Stimulated activated naive B cell treated with anti-CD40 and anti-IgM and Interleukin-4, amounts not matched to agents 10 μg/mL and 1 μg/mL and 100 μg/mL, for 72 hours (primary cell): ENCODE results near the gene CCT3.

Experiments
- ATAC-seq, 2 donors: fragments of 150-1000 bp; cut with Tn5 transposase; replicated peaks; 2 replicates each; pipeline ENCODE4 v1.10.0; 2021; ENCODE audit warnings: moderate library complexity in 1 of 2
- DNase-seq: peaks from one replicate; pipeline ENCODE4 v3.0.0; 2021
- H3K27ac Mint-ChIP-seq: one replicate; pipeline ENCODE4 v1.8.0; 2022; ENCODE audit warnings: mild to moderate bottlenecking, mixed read lengths
- H3K27me3 Mint-ChIP-seq, 2 donors: one replicate each; pipeline ENCODE4 v1.8.0; 2022; ENCODE audit warnings: mixed read lengths in 2 of 2
- H3K36me3 Mint-ChIP-seq, 2 donors: one replicate each; pipeline ENCODE4 v1.8.0; 2022; ENCODE audit warnings: mixed read lengths in 2 of 2, mild to moderate bottlenecking in 1 of 2
- H3K4me1 Mint-ChIP-seq, 2 donors: one replicate each; pipeline ENCODE4 v1.8.0; 2022; ENCODE audit warnings: mixed read lengths in 2 of 2, mild to moderate bottlenecking in 1 of 2
- H3K4me3 Mint-ChIP-seq, 2 donors: one replicate each; pipeline ENCODE4 v1.8.0; 2022; ENCODE audit warnings: mild to moderate bottlenecking in 2 of 2, mixed read lengths in 2 of 2, moderate library complexity in 1 of 2
- H3K9me3 Mint-ChIP-seq, 2 donors: one replicate each; pipeline ENCODE4 v1.8.0; 2022; ENCODE audit warnings: mixed read lengths in 2 of 2, mild to moderate bottlenecking in 1 of 2

Gene CCT3

DNA sequence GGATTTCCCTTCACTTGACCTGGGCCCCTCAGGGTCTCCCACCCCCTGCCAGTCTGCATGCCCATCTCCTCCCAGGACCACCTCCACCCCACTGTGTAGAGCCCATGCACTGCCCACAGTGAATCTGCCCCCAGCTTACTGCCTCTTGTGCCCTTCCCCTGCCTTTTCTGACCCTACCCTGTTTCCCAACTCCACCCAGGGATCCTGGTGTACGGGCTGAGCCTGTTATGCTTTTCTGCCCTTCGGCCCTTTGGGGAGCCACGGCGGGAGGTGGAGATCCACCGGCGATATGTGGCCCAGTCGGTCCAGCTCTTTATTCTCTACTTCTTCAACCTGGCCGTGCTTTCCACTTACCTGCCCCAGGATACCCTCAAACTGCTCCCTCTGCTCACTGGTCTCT, 52.0 kb downstream of the CCT3 start:
- ATAC-seq (no peak), DNase-seq (no peak)
- Mint-ChIP-seq H3K9me3 (no peaks in the 10 kb centered on the region), H3K36me3 (peaks cover 17 to 40% of the 10 kb centered on the region in 2 donors), H3K4me3 (no peak overlapping the region), H3K27me3 (no peaks in the 10 kb centered on the region), H3K27ac (no peak overlapping the region), H3K4me1 (peaks cover 19 to 26% of the 10 kb centered on the region in 2 donors)

DNA sequence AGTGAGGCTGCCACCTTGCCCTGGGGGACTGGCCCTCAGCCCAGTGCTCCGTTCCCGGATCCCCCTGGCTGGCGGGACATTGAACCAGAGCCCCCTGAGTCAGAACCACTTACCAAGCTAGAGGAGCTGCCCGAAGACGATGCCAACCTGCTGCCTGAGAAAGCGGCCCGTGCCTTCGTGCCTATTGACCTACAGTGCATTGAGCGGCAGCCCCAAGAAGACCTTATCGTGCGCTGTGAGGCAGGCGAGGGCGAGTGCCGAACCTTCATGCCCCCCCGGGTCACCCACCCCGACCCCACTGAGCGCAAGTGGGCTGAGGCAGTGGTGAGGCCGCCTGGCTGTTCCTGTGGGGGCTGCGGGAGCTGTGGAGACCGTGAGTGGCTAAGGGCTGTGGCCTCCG, 52.7 kb downstream of the CCT3 start:
- Mint-ChIP-seq H3K27ac (no peak overlapping the region), H3K4me3 (no peak overlapping the region), H3K4me1 (peaks cover 20 to 31% of the 10 kb centered on the region in 2 donors), H3K9me3 (no peaks in the 10 kb centered on the region), H3K36me3 (peaks cover 17 to 41% of the 10 kb centered on the region in 2 donors), H3K27me3 (no peaks in the 10 kb centered on the region)
- ATAC-seq (no peak), DNase-seq (no peak)

DNA sequence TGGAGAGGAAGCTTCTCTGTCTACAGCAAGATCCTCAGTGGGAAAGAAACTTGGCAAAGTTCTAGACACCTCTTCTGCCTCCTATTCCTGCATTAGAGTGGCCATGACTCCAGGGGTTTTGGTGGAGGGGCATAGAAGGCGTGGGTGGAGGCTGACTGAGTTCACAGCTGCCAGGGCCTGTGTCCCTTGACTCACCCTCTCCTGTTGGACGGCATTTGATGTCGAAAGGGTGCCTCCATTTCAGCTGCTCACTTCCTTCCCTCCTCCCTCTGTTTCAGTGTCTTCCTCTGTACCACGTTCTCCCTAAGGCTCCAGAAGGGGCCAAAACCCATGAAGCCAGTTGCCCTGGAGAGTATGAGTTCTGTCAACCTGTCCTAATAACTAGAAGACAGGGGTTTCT, 53.3 kb downstream of the CCT3 start:
- no peak for ATAC-seq
- H3K36me3 Mint-ChIP-seq, result peaks cover 16 to 41% of the 10 kb centered on the region in 2 donors
- H3K4me1 Mint-ChIP-seq, result peaks cover 25 to 38% of the 10 kb centered on the region in 2 donors
- DNase-seq, result no peak
- no peaks in the 10 kb centered on the region for H3K9me3 Mint-ChIP-seq
- no peak overlapping the region for H3K4me3 Mint-ChIP-seq
- no peak overlapping the region for H3K27ac Mint-ChIP-seq
- H3K27me3 Mint-ChIP-seq, result no peaks in the 10 kb centered on the region

- no peak for DNase-seq
- peak within 1 kb of the TSS; percentile 97 for H3K27ac Mint-ChIP-seq
- no peaks in the 10 kb centered on the region for H3K27me3 Mint-ChIP-seq
- no peaks in the 10 kb centered on the region for H3K9me3 Mint-ChIP-seq
- H3K4me1 Mint-ChIP-seq, result peaks cover 25 to 40% of the 10 kb centered on the region in 2 donors
- peak within 1 kb of the TSS; percentile 88 to 90 for H3K4me3 Mint-ChIP-seq
- peaks cover 16 to 41% of the 10 kb centered on the region in 2 donors for H3K36me3 Mint-ChIP-seq
- no peak for ATAC-seq
These were observed 54.0 kb downstream of the CCT3 start, which contains the start of gene TMEM79 for GRCh38 chr1:156284112-156284511. Gene TMEM79, plus strand, starts transcription at chr1:156284325. Its CDS starts 902 bp downstream, at chr1:156285227.

DNA sequence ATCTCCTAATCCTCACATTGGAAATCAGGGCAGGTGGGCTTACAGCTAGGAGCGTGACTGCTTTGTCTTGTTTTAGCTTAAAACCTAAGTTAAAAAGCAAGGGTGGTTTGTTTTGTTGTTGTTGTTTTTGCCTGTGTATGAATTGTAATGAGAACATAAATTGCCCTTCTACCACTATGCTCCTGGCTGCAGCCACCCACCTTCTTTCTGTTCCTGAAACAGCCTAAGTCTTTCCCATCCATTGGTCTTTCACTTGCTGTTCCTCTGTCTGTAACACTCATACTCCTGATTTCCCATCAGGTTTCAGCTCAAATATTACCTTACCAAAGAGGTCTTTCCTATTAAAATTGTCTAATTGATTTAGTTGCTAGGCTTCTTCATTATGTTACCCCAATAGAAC, 54.6 kb downstream of the CCT3 start:
- H3K9me3 Mint-ChIP-seq, result no peaks in the 10 kb centered on the region
- peaks cover 16 to 40% of the 10 kb centered on the region in 2 donors for H3K36me3 Mint-ChIP-seq
- ATAC-seq (no peak), DNase-seq (no peak)
- H3K27me3 Mint-ChIP-seq, result no peaks in the 10 kb centered on the region
- H3K4me1 Mint-ChIP-seq, result peaks cover 25 to 40% of the 10 kb centered on the region in 2 donors
- peak overlapping the region; percentile 88 to 90 for H3K4me3 Mint-ChIP-seq
- H3K27ac Mint-ChIP-seq, result peak overlapping the region; percentile 97

- DNase-seq (peak; percentile 97), ATAC-seq (peak; percentile 90 to 94)
- Mint-ChIP-seq H3K4me1 (peaks cover 25 to 40% of the 10 kb centered on the region in 2 donors), H3K36me3 (peaks cover 23 to 47% of the 10 kb centered on the region in 2 donors), H3K4me3 (peak within 1 kb of the TSS; percentile 88 to 90), H3K9me3 (no peaks in the 10 kb centered on the region), H3K27me3 (no peaks in the 10 kb centered on the region), H3K27ac (peak within 1 kb of the TSS; percentile 97)
These were observed 55.4 kb downstream of the CCT3 start, which contains the start of gene SMG5 for GRCh38 chr1:156282479-156283222. Gene SMG5, minus strand, starts transcription at chr1:156282825. Its CDS starts 145 bp downstream, at chr1:156282680.

DNA sequence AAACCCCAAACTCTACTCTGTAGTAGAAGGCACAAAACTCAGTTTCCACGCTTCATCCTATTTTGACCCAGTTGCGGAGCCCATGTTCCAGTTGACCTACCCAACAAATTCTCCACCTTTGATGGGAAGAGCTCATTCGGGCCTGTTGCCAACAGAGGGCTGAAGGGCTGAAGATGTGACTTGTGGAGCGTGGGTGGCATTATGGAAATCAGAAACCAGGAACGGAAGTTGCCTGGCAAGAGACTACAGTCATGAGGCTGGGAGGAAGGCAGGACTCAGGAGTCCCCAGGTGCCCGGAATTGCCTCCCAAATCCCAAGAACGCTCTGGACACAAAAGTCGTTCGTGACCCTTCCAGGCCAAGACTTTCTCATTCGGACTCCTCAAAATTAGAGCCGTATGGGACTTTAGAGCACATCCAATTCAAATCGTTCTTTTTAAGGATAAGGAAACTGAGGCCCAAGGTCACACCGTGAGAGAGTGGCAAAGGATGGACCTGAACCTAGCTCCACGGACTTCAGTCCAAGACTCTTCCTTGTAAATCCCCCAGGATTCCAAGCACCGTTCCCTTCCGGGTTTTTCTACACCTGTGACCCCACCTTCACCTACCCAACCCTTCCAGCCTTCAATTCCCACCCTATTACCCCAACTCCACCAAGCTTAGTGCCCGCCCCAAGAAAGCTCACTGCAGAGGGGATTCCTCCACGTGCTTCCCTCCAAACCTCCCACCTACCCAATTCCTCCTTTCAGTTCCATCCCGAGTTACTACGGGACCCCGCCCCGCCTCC, 56.2 kb downstream of the CCT3 start:
- peak in 1 of 2 donors; percentile 8 for ATAC-seq
- Mint-ChIP-seq H3K27me3 (no peaks in the 10 kb centered on the region), H3K4me1 (peaks cover 25 to 40% of the 10 kb centered on the region in 2 donors), H3K4me3 (peak overlapping the region; percentile 88 to 90), H3K36me3 (peaks cover 27 to 55% of the 10 kb centered on the region in 2 donors), H3K9me3 (no peaks in the 10 kb centered on the region), H3K27ac (peak overlapping the region; percentile 97)
- peak; percentile 8 for DNase-seq

- no peaks in the 10 kb centered on the region for H3K27me3 Mint-ChIP-seq
- H3K36me3 Mint-ChIP-seq, result peaks cover 24 to 56% of the 10 kb centered on the region in 2 donors
- peaks cover 25 to 40% of the 10 kb centered on the region in 2 donors for H3K4me1 Mint-ChIP-seq
- H3K27ac Mint-ChIP-seq, result peak overlapping the region; percentile 97
- ATAC-seq (peak; percentile 58 to 67), DNase-seq (peak; percentile 47)
- H3K9me3 Mint-ChIP-seq, result no peaks in the 10 kb centered on the region
- H3K4me3 Mint-ChIP-seq, result peak overlapping the region; percentile 88 to 90
These were observed 56.8 kb downstream of the CCT3 start for GRCh38 chr1:156281281-156281680.

DNA sequence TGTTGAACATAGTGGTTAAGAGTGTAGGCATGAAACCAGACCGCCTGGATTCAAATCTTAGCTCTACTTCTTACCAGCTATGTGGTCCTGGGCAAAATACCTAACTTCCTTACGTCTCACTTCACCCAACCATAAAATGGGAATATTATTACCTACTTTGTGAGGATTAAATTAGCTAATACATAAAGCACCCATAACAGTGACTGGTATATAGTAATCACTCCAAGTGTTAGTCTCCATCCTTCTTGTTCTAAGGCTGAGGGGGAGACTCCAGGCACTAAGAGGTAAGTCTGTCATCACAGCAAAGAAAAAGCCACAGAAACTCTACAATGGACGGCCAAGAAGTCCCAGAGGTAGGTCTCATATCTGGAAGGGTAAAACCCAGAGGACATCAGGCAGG, 58.3 kb downstream of the CCT3 start:
- H3K9me3 Mint-ChIP-seq, result no peaks in the 10 kb centered on the region
- DNase-seq (no peak), ATAC-seq (no peak)
- H3K4me1 Mint-ChIP-seq, result peaks cover 25 to 40% of the 10 kb centered on the region in 2 donors
- no peak overlapping the region for H3K27ac Mint-ChIP-seq
- H3K36me3 Mint-ChIP-seq, result peaks cover 23 to 53% of the 10 kb centered on the region in 2 donors
- H3K27me3 Mint-ChIP-seq, result no peaks in the 10 kb centered on the region
- H3K4me3 Mint-ChIP-seq, result no peak overlapping the region

DNA sequence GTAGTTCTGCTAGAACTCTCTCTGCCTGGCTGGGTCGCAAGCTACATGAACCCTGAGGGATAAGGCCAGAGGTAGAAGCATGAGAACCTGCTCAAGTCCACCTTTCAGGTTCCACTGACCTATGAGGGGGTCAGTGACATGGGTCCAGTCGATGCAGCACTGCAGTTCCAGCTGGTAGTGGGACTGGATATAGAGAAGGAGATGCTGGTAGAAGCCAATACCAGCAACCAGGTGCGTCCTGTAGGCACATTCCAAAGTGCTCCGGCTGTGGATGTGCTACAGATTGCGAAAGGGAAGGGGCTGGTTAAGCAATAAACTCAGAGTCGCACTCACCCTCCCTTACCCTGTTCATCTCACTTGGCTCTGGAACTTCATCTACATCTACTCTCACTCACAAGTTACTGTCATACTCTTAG, 61.1 kb downstream of the CCT3 start:
- Mint-ChIP-seq H3K36me3 (peaks cover 42 to 60% of the 10 kb centered on the region in 2 donors), H3K27ac (no peak overlapping the region)
- DNase-seq, result no peak

GRCh38 chr1:156276532-156276931, 61.6 kb downstream of the CCT3 start:
- no peak for ATAC-seq
- no peaks in the 10 kb centered on the region for H3K27me3 Mint-ChIP-seq
- no peaks in the 10 kb centered on the region for H3K9me3 Mint-ChIP-seq
- no peak overlapping the region for H3K27ac Mint-ChIP-seq
- DNase-seq, result no peak
- H3K4me1 Mint-ChIP-seq, result peaks cover 10 to 19% of the 10 kb centered on the region in 2 donors
- no peak overlapping the region for H3K4me3 Mint-ChIP-seq
- H3K36me3 Mint-ChIP-seq, result peaks cover 44 to 59% of the 10 kb centered on the region in 2 donors

More for the DNA sequence above, 61.1 kb downstream of the CCT3 start:
- Mint-ChIP-seq H3K4me1 (peaks cover 11 to 22% of the 10 kb centered on the region in 2 donors), H3K27me3 (no peaks in the 10 kb centered on the region), H3K4me3 (no peak overlapping the region), H3K9me3 (no peaks in the 10 kb centered on the region)
- ATAC-seq, result no peak

GRCh38 chr1:156270314-156270713, 67.8 kb downstream of the CCT3 start:
- Mint-ChIP-seq H3K27ac (no peak overlapping the region), H3K27me3 (no peaks in the 10 kb centered on the region), H3K4me1 (peaks cover 3 to 7% of the 10 kb centered on the region in 2 donors), H3K9me3 (no peaks in the 10 kb centered on the region), H3K4me3 (no peak overlapping the region), H3K36me3 (peaks cover 58 to 60% of the 10 kb centered on the region in 2 donors)
- ATAC-seq (no peak), DNase-seq (no peak)

- H3K27ac Mint-ChIP-seq, result no peak overlapping the region
- no peak for DNase-seq
- H3K4me1 Mint-ChIP-seq, result peaks cover 5 to 8% of the 10 kb centered on the region in 2 donors
- H3K27me3 Mint-ChIP-seq, result no peaks in the 10 kb centered on the region
- H3K36me3 Mint-ChIP-seq, result peaks cover 54 to 60% of the 10 kb centered on the region in 2 donors
- no peaks in the 10 kb centered on the region for H3K9me3 Mint-ChIP-seq
- ATAC-seq, result no peak
- no peak overlapping the region for H3K4me3 Mint-ChIP-seq
These were observed 69.8 kb downstream of the CCT3 start for GRCh38 chr1:156268336-156268735.

- DNase-seq (no peak), ATAC-seq (no peak)
- Mint-ChIP-seq H3K4me3 (no peak overlapping the region), H3K27ac (no peak overlapping the region), H3K9me3 (no peaks in the 10 kb centered on the region), H3K36me3 (peaks cover 56 to 65% of the 10 kb centered on the region in 2 donors), H3K4me1 (peaks cover 5 to 8% of the 10 kb centered on the region in 2 donors), H3K27me3 (no peaks in the 10 kb centered on the region)
These were observed 72.0 kb downstream of the CCT3 start for GRCh38 chr1:156266051-156266450.
